ENCODE measurements around the gene DOCK4. TPM values are rescaled to one million over a fixed set of nuclear protein-coding genes. Genes with fewer than 3 reads are reported as not detected.

The DOCK4 gene
- total RNA-seq, 1 experiment from 2014 or later, result 20.4 TPM

DNA sequence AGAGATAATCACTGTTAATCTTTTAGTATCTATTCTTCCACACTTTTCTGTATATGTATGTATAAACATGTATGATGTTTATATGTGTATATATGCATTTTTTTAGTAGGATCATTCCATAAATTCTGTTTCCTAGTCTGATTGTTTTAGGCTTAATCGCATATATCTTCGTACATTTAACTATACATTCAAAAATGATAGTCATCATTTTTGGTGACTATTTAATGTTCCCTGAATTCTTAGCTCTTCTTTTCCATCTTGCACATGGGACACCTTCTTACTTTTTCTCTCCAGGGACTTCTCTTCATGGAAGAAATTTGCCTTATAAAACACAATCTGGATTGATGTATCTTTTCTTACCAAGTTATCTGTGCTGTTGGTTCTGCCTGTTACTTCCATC is 42.4 kb upstream of the DOCK4 start:
- Mint-ChIP-seq H3K9me3 (no peaks in the 10 kb centered on the region), H3K27me3 (ENCODE audit: low read depth) (peaks cover 62% of the 10 kb centered on the region), H3K4me3 (no peak overlapping the region), H3K4me1 (peaks cover 64% of the 10 kb centered on the region), H3K27ac (no peak overlapping the region), H3K36me3 (no peaks in the 10 kb centered on the region; the same call in 1 of the 2 replicates)
- TF ChIP-seq ZNF219 (CRISPR knock-in tag; IDR thresholded peaks at IDR 0.05; ENCODE audit: borderline replicate concordance) (no peak), SMAD4 (CRISPR knock-in tag; IDR thresholded peaks at IDR 0.05) (no peak), NFATC4 (CRISPR knock-in tag; IDR thresholded peaks at IDR 0.05) (no peak), GTF2I (CRISPR knock-in tag; conservative IDR thresholded peaks at IDR 0.05) (no peak), ZNF138 (CRISPR knock-in tag; conservative IDR thresholded peaks at IDR 0.05) (no peak), KAT7 (CRISPR knock-in tag; IDR thresholded peaks at IDR 0.05; ENCODE audit: borderline replicate concordance) (no peak), EMX1 (CRISPR knock-in tag; IDR thresholded peaks at IDR 0.05) (no peak), TP53 (CRISPR knock-in tag; IDR thresholded peaks at IDR 0.05) (no peak), SOX15 (CRISPR knock-in tag; IDR thresholded peaks at IDR 0.05) (no peak), ESRRA (CRISPR knock-in tag; IDR thresholded peaks at IDR 0.05; ENCODE audit: borderline replicate concordance) (no peak), ZNF396 (CRISPR knock-in tag; IDR thresholded peaks at IDR 0.05; ENCODE audit: borderline replicate concordance) (no peak), NFYB (CRISPR knock-in tag; conservative IDR thresholded peaks at IDR 0.05; ENCODE audit: low read depth) (no peak)
- TF ChIP-seq, protein P1, sequence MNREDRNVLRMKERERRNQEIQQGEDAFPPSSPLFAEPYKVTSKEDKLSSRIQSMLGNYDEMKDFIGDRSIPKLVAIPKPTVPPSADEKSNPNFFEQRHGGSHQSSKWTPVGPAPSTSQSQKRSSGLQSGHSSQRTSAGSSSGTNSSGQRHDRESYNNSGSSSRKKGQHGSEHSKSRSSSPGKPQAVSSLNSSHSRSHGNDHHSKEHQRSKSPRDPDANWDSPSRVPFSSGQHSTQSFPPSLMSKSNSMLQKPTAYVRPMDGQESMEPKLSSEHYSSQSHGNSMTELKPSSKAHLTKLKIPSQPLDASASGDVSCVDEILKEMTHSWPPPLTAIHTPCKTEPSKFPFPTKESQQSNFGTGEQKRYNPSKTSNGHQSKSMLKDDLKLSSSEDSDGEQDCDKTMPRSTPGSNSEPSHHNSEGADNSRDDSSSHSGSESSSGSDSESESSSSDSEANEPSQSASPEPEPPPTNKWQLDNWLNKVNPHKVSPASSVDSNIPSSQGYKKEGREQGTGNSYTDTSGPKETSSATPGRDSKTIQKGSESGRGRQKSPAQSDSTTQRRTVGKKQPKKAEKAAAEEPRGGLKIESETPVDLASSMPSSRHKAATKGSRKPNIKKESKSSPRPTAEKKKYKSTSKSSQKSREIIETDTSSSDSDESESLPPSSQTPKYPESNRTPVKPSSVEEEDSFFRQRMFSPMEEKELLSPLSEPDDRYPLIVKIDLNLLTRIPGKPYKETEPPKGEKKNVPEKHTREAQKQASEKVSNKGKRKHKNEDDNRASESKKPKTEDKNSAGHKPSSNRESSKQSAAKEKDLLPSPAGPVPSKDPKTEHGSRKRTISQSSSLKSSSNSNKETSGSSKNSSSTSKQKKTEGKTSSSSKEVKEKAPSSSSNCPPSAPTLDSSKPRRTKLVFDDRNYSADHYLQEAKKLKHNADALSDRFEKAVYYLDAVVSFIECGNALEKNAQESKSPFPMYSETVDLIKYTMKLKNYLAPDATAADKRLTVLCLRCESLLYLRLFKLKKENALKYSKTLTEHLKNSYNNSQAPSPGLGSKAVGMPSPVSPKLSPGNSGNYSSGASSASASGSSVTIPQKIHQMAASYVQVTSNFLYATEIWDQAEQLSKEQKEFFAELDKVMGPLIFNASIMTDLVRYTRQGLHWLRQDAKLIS (CRISPR knock-in tag; IDR thresholded peaks at IDR 0.05; ENCODE audit: borderline replicate concordance), result no peak
- TF ChIP-seq, protein P2, sequence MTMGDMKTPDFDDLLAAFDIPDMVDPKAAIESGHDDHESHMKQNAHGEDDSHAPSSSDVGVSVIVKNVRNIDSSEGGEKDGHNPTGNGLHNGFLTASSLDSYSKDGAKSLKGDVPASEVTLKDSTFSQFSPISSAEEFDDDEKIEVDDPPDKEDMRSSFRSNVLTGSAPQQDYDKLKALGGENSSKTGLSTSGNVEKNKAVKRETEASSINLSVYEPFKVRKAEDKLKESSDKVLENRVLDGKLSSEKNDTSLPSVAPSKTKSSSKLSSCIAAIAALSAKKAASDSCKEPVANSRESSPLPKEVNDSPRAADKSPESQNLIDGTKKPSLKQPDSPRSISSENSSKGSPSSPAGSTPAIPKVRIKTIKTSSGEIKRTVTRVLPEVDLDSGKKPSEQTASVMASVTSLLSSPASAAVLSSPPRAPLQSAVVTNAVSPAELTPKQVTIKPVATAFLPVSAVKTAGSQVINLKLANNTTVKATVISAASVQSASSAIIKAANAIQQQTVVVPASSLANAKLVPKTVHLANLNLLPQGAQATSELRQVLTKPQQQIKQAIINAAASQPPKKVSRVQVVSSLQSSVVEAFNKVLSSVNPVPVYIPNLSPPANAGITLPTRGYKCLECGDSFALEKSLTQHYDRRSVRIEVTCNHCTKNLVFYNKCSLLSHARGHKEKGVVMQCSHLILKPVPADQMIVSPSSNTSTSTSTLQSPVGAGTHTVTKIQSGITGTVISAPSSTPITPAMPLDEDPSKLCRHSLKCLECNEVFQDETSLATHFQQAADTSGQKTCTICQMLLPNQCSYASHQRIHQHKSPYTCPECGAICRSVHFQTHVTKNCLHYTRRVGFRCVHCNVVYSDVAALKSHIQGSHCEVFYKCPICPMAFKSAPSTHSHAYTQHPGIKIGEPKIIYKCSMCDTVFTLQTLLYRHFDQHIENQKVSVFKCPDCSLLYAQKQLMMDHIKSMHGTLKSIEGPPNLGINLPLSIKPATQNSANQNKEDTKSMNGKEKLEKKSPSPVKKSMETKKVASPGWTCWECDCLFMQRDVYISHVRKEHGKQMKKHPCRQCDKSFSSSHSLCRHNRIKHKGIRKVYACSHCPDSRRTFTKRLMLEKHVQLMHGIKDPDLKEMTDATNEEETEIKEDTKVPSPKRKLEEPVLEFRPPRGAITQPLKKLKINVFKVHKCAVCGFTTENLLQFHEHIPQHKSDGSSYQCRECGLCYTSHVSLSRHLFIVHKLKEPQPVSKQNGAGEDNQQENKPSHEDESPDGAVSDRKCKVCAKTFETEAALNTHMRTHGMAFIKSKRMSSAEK (CRISPR knock-in tag; IDR thresholded peaks at IDR 0.05; ENCODE audit: borderline replicate concordance), result no peak
- TF ChIP-seq, protein P3, sequence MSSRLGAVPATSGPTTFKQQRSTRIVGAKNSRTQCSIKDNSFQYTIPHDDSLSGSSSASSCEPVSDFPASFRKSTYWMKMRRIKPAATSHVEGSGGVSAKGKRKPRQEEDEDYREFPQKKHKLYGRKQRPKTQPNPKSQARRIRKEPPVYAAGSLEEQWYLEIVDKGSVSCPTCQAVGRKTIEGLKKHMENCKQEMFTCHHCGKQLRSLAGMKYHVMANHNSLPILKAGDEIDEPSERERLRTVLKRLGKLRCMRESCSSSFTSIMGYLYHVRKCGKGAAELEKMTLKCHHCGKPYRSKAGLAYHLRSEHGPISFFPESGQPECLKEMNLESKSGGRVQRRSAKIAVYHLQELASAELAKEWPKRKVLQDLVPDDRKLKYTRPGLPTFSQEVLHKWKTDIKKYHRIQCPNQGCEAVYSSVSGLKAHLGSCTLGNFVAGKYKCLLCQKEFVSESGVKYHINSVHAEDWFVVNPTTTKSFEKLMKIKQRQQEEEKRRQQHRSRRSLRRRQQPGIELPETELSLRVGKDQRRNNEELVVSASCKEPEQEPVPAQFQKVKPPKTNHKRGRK (CRISPR knock-in tag; IDR thresholded peaks at IDR 0.05; ENCODE audit: borderline replicate concordance), result no peak
- TF ChIP-seq, protein P4, sequence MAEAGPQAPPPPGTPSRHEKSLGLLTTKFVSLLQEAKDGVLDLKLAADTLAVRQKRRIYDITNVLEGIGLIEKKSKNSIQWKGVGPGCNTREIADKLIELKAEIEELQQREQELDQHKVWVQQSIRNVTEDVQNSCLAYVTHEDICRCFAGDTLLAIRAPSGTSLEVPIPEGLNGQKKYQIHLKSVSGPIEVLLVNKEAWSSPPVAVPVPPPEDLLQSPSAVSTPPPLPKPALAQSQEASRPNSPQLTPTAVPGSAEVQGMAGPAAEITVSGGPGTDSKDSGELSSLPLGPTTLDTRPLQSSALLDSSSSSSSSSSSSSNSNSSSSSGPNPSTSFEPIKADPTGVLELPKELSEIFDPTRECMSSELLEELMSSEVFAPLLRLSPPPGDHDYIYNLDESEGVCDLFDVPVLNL (CRISPR knock-in tag; IDR thresholded peaks at IDR 0.05; ENCODE audit: borderline replicate concordance, low read depth), result no peak
- TF ChIP-seq, protein P5, sequence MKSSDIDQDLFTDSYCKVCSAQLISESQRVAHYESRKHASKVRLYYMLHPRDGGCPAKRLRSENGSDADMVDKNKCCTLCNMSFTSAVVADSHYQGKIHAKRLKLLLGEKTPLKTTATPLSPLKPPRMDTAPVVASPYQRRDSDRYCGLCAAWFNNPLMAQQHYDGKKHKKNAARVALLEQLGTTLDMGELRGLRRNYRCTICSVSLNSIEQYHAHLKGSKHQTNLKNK (CRISPR knock-in tag; IDR thresholded peaks at IDR 0.05), result no peak
- TF ChIP-seq, protein P6, sequence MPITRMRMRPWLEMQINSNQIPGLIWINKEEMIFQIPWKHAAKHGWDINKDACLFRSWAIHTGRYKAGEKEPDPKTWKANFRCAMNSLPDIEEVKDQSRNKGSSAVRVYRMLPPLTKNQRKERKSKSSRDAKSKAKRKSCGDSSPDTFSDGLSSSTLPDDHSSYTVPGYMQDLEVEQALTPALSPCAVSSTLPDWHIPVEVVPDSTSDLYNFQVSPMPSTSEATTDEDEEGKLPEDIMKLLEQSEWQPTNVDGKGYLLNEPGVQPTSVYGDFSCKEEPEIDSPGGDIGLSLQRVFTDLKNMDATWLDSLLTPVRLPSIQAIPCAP (CRISPR knock-in tag; IDR thresholded peaks at IDR 0.05), result no peak
- TF ChIP-seq, protein P7, sequence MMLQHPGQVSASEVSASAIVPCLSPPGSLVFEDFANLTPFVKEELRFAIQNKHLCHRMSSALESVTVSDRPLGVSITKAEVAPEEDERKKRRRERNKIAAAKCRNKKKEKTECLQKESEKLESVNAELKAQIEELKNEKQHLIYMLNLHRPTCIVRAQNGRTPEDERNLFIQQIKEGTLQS (CRISPR knock-in tag; conservative IDR thresholded peaks at IDR 0.05), result no peak
- TF ChIP-seq, protein P8, sequence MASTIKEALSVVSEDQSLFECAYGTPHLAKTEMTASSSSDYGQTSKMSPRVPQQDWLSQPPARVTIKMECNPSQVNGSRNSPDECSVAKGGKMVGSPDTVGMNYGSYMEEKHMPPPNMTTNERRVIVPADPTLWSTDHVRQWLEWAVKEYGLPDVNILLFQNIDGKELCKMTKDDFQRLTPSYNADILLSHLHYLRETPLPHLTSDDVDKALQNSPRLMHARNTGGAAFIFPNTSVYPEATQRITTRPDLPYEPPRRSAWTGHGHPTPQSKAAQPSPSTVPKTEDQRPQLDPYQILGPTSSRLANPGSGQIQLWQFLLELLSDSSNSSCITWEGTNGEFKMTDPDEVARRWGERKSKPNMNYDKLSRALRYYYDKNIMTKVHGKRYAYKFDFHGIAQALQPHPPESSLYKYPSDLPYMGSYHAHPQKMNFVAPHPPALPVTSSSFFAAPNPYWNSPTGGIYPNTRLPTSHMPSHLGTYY (CRISPR knock-in tag; IDR thresholded peaks at IDR 0.05), result no peak
- ATAC-seq (no peak), DNase-seq (ENCODE audit: low spot score) (no peak)
- CTCF ChIA-PET, result no interaction called here
- POLR2A ChIA-PET, result interaction anchor here (0.7 kb wide), 1 partner anchor 29 kb away, joined by 3 read pairs; no protein-coding TSS in a partner anchor
